ENCODE results near the gene PLEKHO1. TPM values are rescaled to one million over a fixed set of nuclear protein-coding genes. Genes with fewer than 3 reads are reported as not detected.

PLEKHO1 gene
- total RNA-seq, 1 experiment from 2014 or later: 1.3 TPM

GRCh38 chr1:150126811-150127210, 22.9 kb upstream of the PLEKHO1 start:
- POLR2A ChIA-PET (ENCODE audit: unreplicated experiment): no interaction called here
- no peak for DNase-seq
- BruUV-seq (replicated peaks): no TSS peak
- Histone ChIP-seq H3K4me1 (replicated peaks; ENCODE audit: insufficient read depth) (peaks cover 1% of the 10 kb centered on the region; the same call in 1 of the 2 replicates), H3K27ac (no peak overlapping the region), H3K27me3 (ENCODE audit: insufficient read depth, low read depth) (no peaks in the 10 kb centered on the region), H3K36me3 (ENCODE audit: low read depth) (no peaks in the 10 kb centered on the region), H2AFZ (no peak overlapping the region), H3K9me2 (ENCODE audit: insufficient read depth) (no peaks in the 10 kb centered on the region), H3K4me2 (no peak overlapping the region), H3K79me2 (ENCODE audit: low read depth) (no peaks in the 10 kb centered on the region), H3K4me3 (no peak overlapping the region), H4K20me1 (ENCODE audit: insufficient read depth) (no peaks in the 10 kb centered on the region), H3K9me3 (ENCODE audit: insufficient read depth, low read depth) (no peaks in the 10 kb centered on the region), H3F3A (ENCODE audit: insufficient read depth, low read depth) (no peaks in the 10 kb centered on the region)
- CTCF ChIA-PET: no interaction called here
- no peak for TF ChIP-seq EZH2 (IDR thresholded peaks at IDR 0.05; ENCODE audit: low read depth)
- no peak for TF ChIP-seq CTCF (conservative IDR thresholded peaks at IDR 0.05)
- intact Hi-C loops (cut with micrococcal nuclease; ENCODE audit: unreplicated experiment): no loop called here

- Histone ChIP-seq H3K9me3 (ENCODE audit: insufficient read depth, low read depth) (no peaks in the 10 kb centered on the region), H3K27me3 (ENCODE audit: insufficient read depth, low read depth) (no peaks in the 10 kb centered on the region), H3K27ac (no peak overlapping the region), H3K4me2 (no peak overlapping the region), H3K4me1 (replicated peaks; ENCODE audit: insufficient read depth) (no peaks in the 10 kb centered on the region), H3K9me2 (ENCODE audit: insufficient read depth) (no peaks in the 10 kb centered on the region), H3K79me2 (ENCODE audit: low read depth) (no peaks in the 10 kb centered on the region), H4K20me1 (ENCODE audit: insufficient read depth) (no peaks in the 10 kb centered on the region), H2AFZ (no peak overlapping the region), H3K4me3 (no peak overlapping the region), H3F3A (ENCODE audit: insufficient read depth, low read depth) (no peaks in the 10 kb centered on the region), H3K36me3 (ENCODE audit: low read depth) (no peaks in the 10 kb centered on the region)
- ChIA-PET CTCF (interaction anchor here (1.1 kb wide), 1 partner anchor 59 kb away, joined by 5 read pairs; no protein-coding TSS in a partner anchor), POLR2A (ENCODE audit: unreplicated experiment) (interaction anchor here (0.6 kb wide), 1 partner anchor 406 kb away, joined by 5 read pairs; no protein-coding TSS in a partner anchor)
- intact Hi-C loops (cut with micrococcal nuclease; ENCODE audit: unreplicated experiment): no loop called here
- TF ChIP-seq CTCF (conservative IDR thresholded peaks at IDR 0.05) (no peak), EZH2 (IDR thresholded peaks at IDR 0.05; ENCODE audit: low read depth) (no peak)
- no peak for DNase-seq
- no TSS peak for BruUV-seq (replicated peaks)
Measured at GRCh38 chr1:150127464-150127863, 22.3 kb upstream of the PLEKHO1 start.

GRCh38 chr1:150127868-150128267, 21.8 kb upstream of the PLEKHO1 start:
- CTCF ChIA-PET: interaction anchor here (1.1 kb wide), 1 partner anchor 59 kb away, joined by 5 read pairs; no protein-coding TSS in a partner anchor
- Histone ChIP-seq H3K79me2 (ENCODE audit: low read depth) (no peaks in the 10 kb centered on the region), H3K27me3 (ENCODE audit: insufficient read depth, low read depth) (no peaks in the 10 kb centered on the region), H3K27ac (no peak overlapping the region), H3F3A (ENCODE audit: insufficient read depth, low read depth) (no peaks in the 10 kb centered on the region), H3K4me2 (no peak overlapping the region), H4K20me1 (ENCODE audit: insufficient read depth) (no peaks in the 10 kb centered on the region), H3K36me3 (ENCODE audit: low read depth) (no peaks in the 10 kb centered on the region), H2AFZ (no peak overlapping the region), H3K4me1 (replicated peaks; ENCODE audit: insufficient read depth) (no peaks in the 10 kb centered on the region), H3K9me2 (ENCODE audit: insufficient read depth) (no peaks in the 10 kb centered on the region), H3K9me3 (ENCODE audit: insufficient read depth, low read depth) (no peaks in the 10 kb centered on the region), H3K4me3 (no peak overlapping the region)
- DNase-seq: no peak
- POLR2A ChIA-PET (ENCODE audit: unreplicated experiment): interaction anchor here (0.6 kb wide), 1 partner anchor 406 kb away, joined by 5 read pairs; no protein-coding TSS in a partner anchor
- BruUV-seq (replicated peaks): no TSS peak
- TF ChIP-seq EZH2 (IDR thresholded peaks at IDR 0.05; ENCODE audit: low read depth): no peak
- TF ChIP-seq CTCF (conservative IDR thresholded peaks at IDR 0.05): no peak
- intact Hi-C loops (cut with micrococcal nuclease; ENCODE audit: unreplicated experiment): no loop called here
